ENCODE measurements around the gene THEM5. TPM values are rescaled to one million over a fixed set of nuclear protein-coding genes. Genes with fewer than 3 reads are reported as not detected.
"Not testable (repeated sequence)": the region's sequence is repeated elsewhere in the genome, so short reads cannot be mapped to it uniquely, and the experiment has no call there.

Gene THEM5
- polyA plus RNA-seq, 3 donors = not detected

DNA sequence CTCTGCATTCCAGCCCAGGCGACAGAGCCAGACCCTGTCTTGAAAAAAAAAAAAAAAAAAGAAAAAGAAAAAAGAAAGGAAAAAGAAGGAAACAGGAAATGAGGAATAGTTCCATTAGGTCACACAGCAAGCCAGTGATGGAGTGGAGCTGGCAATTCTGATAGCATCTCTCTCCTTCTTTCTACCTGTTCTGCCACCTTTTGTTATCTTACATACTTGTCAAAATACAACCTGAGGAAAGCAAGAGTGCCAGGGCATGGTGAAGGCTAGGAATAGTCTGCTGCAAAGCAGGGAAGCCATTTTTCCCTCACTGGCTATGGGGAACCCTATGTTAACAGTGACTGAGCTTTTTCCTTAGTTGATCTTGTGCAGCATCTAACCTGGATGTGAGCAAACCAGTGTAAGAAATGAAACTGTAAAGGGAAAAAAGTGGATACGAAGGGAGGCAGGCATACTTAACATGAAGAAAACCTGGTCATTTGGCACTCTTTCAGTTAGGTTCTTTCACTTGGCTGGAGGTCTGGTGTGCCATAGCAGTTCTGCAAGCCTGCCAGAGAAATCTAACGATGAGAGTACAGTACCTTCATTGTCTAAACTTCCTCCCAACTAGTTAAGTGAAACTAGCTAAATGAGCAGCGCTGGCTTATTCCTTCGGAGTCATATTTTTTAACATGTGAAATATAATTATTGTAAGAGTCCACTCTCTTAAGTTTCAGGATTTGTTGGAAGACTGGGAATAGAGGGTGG is 17.9 kb upstream of the THEM5 start:
- 49 to 67% (median 58%) methylated on average over 5 of the region's 5 CpGs for WGBS, 3 donors
- no peak overlapping the region for H3K27ac ChIP-seq (ENCODE audit: low read depth, low read length)

DNA sequence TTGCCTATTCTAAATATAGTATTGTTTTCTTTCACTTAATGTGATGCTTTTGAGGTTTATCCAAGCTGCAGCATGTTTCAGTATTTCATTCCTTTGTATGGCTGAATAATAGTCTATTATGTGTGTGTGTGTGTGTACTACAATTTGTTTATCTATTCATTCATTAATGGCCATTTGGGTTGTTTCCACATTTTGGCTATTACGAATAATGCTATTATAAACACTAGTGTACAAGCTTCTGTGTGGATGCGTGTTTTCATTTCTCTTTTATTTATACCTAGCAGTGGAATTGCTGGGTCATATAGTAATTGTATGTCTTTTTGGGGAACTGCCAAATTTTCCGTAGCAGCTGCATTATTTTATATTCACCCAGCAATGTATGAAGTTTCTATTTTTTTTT is 15.0 kb upstream of the THEM5 start:
- no peak overlapping the region for H3K27ac ChIP-seq (ENCODE audit: low read depth, low read length)
- 29 to 53% (median 52%) methylated on average over 3 of the region's 3 CpGs for WGBS, 3 donors

DNA sequence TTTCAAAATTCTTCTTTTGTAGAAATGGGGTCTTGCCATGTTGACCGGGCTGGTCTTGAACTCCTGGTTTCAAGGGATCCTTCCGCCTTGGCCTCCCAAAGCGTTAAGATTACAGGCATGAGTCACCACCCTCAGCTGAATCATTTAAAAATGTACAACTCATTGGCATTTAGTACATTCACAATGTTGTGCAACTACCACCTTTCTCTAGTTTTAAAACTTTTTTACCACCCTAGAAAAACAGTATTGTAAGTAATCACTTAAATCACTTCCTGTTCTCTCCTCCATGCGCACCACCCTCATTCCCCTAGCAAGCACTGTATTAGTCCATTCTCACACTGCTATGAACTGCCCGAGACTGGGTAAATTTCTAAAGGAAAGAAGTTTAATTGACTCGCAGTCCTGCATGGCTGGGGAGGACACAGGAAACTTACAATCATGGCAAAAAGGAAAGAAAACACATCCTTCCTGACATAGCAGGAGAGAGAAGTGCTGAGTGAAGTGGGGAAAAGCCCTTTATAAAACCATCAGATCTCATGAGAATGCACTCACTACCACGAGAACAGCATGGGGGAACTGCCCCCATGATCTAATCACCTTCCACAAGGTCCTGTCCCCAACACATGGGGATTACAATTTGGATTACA is 14.4 kb upstream of the THEM5 start:
- WGBS, 3 donors = 53 to 77% (median 55%) methylated on average over 7 of the region's 7 CpGs
- no peak overlapping the region for H3K27ac ChIP-seq (ENCODE audit: low read depth, low read length)

DNA sequence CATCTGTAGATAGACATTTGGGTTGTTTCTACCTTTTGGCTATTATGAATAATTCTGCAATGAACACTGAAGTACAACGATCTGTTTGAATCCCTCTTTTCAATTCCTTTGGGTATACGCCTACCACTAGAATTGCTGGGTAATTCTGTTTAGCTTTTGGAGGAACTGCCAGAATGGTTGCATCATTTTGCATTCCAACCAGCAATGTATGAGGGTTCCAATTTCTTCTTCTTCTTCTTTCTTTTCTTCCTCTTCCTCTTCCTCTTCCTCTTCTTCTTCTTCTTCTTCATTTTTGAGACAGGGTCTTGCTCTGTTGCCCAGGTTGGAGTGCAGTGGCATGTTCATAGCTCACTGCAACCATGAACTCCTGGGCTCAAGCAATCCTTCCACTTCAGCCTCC is 13.8 kb upstream of the THEM5 start:
- no peak overlapping the region for H3K27ac ChIP-seq (ENCODE audit: low read depth, low read length)
- WGBS, 3 donors = 38 to 89% (median 54%) methylated on average over 2 of the region's 2 CpGs

DNA sequence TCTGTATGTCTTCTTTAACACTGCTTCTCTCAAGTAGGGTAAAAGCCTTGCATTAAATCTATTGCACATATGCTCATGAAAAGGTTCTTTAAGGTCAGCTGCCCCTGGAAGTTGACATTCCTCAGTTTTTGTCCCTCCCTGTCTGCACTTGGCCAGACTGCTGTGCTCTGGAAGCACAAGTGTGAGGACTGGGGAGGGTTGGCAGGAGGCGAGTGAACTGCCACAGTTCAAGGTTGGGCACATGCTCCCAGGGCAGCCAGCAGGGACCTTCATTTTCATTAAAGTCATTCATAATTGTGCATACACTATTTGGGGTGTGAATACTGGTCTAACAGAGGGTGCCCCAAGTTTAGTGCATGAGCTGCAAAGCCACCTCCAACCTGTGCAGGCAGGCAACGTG is 10.9 kb upstream of the THEM5 start:
- 17 to 61% (median 38%) methylated on average over 2 of the region's 2 CpGs for WGBS, 3 donors

DNA sequence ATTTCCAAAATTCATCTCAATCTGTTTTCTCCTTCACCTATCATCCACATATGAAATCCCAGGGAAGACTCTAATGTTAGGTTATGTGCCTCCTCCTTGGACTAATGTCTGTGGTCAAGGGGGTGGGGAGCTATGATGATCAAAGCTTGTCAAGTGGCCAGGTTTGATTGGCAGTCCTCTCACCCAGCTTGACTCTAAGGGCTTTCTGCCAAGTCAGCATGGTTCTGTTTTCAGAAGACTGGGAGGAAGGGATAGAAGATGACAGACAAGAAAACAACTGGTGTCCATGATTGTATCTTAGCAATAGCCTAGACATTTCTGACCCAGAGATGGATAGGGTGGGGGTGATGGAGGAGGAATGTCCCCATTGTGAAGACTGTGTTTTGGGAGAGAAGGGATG is 9.1 kb upstream of the THEM5 start:
- no peak overlapping the region for H3K27ac ChIP-seq (ENCODE audit: low read depth, low read length)

More for the DNA sequence above, 10.9 kb upstream of the THEM5 start:
- no peak overlapping the region for H3K27ac ChIP-seq (ENCODE audit: low read depth, low read length)

DNA sequence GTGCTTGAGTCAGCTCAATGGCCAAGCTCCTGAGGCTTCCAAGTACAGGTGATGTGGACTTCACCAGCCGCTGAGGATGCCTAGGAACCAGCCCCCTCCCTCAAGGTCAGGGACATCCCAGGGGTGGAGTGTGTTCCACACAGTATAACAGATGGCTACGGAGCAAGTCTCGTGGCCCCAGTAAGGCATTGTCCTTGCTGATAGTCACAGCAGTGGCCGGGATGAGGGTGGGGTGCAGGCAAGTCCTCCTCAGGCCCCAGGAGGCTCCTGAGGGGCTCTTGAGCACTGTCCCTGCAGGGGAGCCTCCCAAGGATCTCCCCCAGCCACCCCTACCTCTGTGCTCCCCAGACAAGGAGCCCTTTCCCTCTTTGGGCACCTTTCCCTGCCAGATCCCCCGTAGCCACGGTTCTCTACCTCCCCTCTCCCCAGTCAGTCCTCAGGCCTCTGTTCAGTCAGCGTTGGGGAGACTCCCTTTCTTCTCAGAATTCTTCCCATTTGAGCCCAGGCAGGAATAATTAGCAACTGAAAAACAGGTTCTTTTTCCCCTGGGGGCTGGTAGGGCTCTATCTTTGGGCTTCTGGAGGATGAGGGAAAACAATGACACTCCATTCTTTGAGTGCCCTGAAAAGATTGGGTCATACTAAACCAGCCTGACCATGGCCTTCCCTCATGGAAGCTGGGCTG is 7.1 kb upstream of the THEM5 start:
- H3K27ac ChIP-seq (ENCODE audit: low read depth, low read length) = no peak overlapping the region
- 82 to 86% (median 85%) methylated on average over 7 of the region's 7 CpGs for WGBS, 3 donors

DNA sequence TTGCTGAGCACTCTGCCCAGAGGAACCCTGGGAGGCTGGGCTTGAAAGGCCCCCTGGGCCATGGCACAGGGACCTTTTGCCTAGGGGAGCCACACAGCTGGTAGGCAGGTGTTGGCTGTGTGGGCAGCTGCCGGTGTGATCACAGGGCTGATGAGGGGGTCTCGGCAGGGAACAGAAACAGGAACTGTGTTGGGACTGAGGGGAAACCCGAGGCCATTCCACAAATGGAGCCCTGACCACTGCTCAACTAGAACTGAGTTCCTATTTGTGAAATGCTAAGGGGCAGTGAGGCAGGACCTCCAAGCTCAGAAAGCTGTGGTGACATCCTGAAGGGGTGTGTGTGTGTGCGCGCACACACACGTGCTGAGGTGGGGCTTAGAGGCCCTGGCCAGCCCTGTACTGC is 6.4 kb upstream of the THEM5 start:
- WGBS, 3 donors = 70 to 82% (median 71%) methylated on average over 6 of the region's 6 CpGs
- H3K27ac ChIP-seq (ENCODE audit: low read depth, low read length) = no peak overlapping the region

DNA sequence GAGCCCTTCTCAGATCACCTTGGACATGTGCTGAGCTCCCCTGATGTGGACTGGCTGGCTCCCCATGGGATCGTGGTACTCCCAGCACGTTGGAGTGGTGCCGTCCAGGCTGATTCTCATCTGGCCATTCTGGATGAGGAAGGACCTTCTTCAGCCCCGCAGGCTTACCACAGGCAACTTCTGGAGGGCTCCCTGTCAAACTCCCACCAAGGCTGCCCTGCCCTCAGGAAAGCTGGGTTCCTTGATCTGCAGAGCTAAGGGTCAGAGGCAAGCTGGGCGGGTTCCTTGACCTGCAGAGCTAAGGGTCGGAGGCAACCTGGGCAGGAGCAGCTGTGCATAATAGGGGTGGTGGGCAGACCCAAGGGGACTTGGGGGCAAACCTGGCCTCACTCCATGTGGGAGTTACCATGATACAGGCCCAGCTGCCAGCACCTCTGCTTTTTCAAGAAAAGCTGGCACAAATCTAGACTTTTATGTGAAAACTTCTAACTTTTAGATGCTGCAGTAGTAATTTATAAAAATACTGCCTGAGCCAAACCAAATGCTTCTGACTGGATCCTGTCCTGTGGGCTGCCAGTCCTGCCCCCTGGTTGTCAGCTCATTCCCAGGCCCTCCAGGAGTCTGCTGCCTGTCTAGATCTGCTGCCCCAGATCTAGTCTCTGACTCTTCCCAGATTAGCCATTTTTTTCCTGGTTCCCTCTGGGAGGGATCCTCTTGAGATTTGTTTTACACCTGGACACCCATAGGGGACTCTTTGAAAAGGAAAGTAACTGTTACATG is 5.6 kb upstream of the THEM5 start:
- WGBS, 3 donors = 91% methylated on average over 6 of the region's 6 CpGs
- H3K27ac ChIP-seq (ENCODE audit: low read depth, low read length) = no peak overlapping the region

DNA sequence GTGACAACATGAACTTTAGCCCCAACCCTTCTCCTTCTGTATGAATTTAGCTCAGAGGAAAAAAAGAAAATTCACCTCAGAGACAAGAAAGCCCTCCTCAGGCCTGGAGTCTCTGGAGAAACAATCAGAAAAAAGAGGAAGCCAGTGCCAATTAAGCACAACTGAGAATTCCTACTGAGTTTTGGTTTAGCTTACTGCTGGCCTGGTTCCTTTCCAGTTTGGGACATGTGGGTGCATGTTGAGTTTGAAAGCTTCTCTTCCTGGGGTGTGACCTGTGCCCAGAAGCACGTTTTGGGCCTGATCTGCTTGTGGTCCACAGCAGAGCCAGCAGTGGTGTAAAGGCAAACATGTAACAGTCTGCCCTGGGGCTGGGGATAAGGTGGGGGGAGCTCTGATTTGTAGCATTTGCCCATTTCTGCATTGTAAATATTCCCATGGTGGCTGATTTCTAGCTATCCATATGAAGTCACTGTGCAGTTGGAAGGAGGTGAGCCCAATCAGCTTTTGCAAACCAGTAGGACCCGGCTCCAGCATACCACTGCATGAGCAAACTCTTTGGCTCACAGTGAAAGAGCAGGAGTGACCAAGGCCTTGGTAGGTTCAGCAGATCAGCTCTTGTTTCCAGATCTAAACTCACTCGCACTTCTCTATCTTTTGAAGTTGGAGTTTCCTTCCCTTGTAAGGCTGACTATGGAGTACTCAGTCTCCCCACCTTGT is 4.7 kb upstream of the THEM5 start:
- no peak overlapping the region for H3K27ac ChIP-seq (ENCODE audit: low read depth, low read length)
- 58 to 67% (median 65%) methylated on average over 3 of the region's 3 CpGs for WGBS, 3 donors

DNA sequence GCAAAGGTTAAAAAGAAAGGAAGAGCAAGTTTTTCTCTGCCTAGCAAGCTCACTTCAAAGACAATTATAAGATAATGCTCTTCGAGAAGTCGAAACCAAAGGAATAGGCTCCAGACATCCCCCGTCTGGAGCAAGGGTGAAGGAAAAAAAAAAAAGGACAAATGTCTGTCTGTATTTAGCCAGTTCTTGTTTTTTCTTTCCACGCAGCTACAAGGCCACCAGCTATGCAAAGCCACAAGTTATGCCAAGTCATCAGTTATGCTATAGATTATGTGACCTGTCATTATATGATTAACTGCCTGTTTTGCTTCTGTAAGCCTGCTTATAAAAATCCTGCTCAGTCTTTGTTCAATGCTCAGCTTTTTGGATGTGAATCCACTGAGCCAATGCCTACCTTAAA is 2.4 kb upstream of the THEM5 start:
- no peak overlapping the region for H3K27ac ChIP-seq (ENCODE audit: low read depth, low read length)
- WGBS, 3 donors = 36 to 41% (median 40%) methylated on average over 4 of the region's 4 CpGs

DNA sequence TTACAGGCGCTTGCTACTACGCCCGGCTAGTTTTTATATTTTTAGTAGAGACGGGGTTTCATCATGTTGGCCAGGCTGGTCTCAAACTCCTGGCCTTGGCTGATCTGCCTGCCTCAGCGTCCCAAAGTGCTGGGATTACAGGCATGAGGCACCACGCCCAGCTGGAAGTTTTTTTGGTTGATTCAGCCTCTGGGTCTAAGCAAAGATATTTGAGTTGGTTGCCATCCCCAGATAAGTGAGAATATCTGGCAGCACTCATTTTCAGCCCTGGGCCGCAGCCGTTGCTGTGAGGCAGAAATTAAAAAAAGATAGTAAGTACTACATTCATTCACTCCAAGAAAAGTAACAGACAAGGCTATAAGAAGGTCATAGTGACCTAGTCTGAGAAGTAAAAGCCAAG is 2.0 kb upstream of the THEM5 start:
- not testable (repeated sequence) for H3K27ac ChIP-seq (ENCODE audit: low read depth, low read length)
- 60 to 69% (median 62%) methylated on average over 8 of the region's 8 CpGs for WGBS, 3 donors

DNA sequence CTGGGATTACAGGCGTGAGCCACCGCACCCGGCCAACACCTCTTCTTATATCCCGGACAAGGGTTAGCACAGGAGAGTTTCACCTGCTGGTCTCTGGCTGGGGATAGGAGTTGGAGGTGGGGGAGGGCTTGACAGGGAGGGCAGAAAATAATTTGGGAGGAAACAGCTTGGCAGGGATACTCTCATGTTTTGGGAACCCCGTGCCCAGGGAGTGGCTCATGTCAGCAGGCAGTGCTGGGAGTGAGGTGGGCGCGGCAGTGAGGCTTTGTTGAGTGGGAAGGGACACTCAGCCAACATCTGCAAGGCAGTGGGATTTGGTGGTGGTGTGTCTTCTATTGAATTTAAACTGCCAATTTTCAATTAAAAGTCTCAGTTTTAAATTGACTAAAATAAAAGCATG is 1.1 kb upstream of the THEM5 start:
- H3K27ac ChIP-seq (ENCODE audit: low read depth, low read length) = no peak overlapping the region
- 85 to 92% (median 87%) methylated on average over 7 of the region's 7 CpGs for WGBS, 3 donors

DNA sequence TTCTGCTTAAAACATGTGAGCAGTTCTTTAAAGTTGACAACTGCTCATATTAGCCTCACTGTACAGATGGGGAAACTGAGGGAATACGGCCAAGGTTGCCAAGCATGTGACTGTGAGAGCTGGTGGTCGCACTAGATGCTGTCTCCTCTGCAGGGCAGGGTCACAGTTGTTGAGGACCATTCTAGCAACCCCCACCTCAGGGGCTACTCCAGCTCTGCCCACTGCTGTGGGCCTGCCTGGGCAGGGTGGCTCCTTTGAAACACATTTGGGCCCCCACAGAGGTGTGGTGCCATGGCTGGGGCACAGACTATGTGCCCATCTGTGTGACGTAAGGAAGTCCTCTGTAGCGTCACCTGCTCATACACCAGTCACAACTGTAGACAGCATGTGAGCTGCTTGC is 779 bp downstream of the THEM5 start:
- H3K27ac ChIP-seq (ENCODE audit: low read depth, low read length) = no peak overlapping the region
- 85 to 93% (median 93%) methylated on average over 4 of the region's 4 CpGs for WGBS, 3 donors

DNA sequence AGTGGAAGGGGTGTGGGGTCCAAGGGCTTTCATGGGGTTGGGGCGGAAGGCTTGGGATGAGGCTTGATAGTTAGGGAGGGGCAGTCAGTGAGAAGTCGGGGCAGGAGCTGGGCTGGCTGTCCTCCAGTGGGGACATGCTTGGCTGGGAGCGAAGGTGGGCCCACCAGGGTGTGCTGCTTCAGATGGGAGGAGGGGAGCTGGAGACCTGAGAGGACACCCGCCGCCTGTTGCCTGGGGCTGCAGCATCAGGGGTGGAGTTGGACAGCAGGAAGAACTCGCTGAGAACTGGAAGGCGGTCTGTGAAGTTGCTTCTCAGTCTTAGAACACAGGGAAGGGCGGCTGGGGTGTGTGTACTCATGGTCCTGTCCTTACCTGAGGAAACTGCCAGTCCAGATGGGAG is 1.6 kb downstream of the THEM5 start:
- H3K27ac ChIP-seq (ENCODE audit: low read depth, low read length) = no peak overlapping the region
- WGBS, 3 donors = 76 to 81% (median 80%) methylated on average over 8 of the region's 8 CpGs

DNA sequence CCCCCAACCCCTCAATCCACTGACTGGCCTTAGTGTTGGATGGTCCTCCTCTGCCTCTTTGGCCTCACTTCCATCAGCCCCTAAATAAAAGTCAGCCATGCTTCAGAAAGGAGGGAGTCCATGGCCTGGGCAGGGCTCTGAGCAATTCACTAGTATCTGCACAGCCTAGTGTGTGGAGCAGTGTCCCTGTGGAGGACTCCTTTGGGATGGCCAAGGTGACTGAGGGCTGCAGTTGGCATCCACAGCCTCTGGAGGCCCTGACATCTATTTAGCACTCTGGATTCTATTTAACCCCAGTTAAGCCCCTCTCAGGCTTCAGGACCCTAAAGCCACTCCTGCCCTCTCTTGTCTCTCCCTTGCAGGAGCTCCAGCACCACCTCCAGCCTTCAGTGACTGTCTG is 3.6 kb downstream of the THEM5 start:
- H3K27ac ChIP-seq (ENCODE audit: low read depth, low read length) = no peak overlapping the region

DNA sequence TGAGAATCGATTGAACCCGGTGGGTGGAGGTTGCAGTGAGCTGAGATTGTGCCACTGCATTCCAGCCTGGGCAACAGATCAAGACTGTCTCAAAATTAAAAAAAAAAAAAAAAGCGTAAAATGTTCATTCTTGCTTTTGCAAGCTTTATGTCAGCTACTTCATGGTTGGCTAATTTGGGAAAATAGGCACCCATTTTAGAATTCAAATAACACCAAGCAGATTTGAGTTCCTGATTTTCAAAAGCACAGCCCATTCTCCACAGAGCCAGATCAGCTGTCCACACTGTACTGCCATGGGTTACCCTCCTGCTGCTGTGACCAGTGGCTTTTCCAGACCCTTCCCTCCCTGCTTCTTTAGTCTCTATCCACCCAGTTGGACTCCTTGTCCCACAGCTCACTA is 4.4 kb downstream of the THEM5 start:
- 55 to 68% (median 65%) methylated on average over 3 of the region's 3 CpGs for WGBS, 3 donors
- no peak overlapping the region for H3K27ac ChIP-seq (ENCODE audit: low read depth, low read length)

DNA sequence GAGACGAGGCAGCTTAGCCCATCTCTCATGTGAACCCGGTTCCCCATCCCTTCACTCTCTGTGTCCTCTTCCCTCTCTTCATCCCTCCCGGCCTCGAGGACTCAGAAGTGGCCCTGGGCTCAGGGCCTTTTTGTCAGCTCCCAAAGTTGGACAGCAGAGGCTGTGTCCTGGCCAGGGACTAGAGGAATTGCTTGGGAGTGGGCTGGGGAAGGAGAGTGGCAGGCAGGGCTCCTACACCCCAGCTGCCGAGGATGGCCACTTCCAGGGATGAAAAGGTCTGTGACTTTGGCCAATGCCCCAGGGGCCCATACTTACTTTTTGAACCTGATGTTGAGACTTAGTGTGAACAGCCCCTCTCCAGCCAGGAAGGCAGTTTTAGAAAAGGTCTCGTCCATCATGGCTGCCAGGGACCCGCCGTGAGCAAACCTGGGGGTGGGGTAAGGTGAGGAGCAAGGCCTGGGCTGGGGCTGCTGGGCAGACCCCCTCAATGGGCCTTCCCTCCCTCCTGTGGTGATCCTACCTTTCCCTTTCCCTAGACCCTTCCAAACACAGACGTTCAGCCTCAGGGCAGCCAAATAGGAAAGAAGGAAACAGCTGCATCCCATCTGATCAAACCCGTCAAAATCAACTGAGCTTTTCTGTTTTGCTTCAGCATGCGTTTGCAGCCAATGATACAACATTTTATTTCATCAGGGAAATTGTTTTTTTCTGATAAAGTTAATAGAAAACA is 5.5 kb downstream of the THEM5 start:
- 41 to 64% (median 44%) methylated on average over 9 to 11 of the region's 11 CpGs for WGBS, 3 donors

More for the DNA sequence above, 5.5 kb downstream of the THEM5 start:
- no peak overlapping the region for H3K27ac ChIP-seq (ENCODE audit: low read depth, low read length)
